Stimulated activated CD4-positive, alpha-beta T cell treated with anti-CD3 and anti-CD28 coated beads, Interleukin-4, amount 100 ng/mL, for 1 hour (primary cell): ENCODE measurements around the gene NIPA2.

Experiments used
- DNase-seq: peaks from one replicate; pipeline ENCODE4 v3.0.0-alpha.2; 2020

NIPA2 gene

GRCh38 chr15:22903961-22904534, 65.6 kb downstream of the NIPA2 start:
- DNase-seq: no peak

GRCh38 chr15:22904736-22905135, 66.3 kb downstream of the NIPA2 start:
- no peak for DNase-seq

GRCh38 chr15:22907161-22907950, 68.9 kb downstream of the NIPA2 start:
- no peak for DNase-seq

- no peak for DNase-seq
Measured at GRCh38 chr15:22908830-22909229, 70.4 kb downstream of the NIPA2 start.

GRCh38 chr15:22911306-22911705, 72.8 kb downstream of the NIPA2 start:
- no peak for DNase-seq

GRCh38 chr15:22912256-22912655, 73.8 kb downstream of the NIPA2 start:
- DNase-seq: no peak

- no peak for DNase-seq
Measured at GRCh38 chr15:22913646-22914380, 75.3 kb downstream of the NIPA2 start.

GRCh38 chr15:22915866-22916515, 77.5 kb downstream of the NIPA2 start:
- DNase-seq: no peak

GRCh38 chr15:22916606-22917350, 78.3 kb downstream of the NIPA2 start:
- DNase-seq: no peak

GRCh38 chr15:22917556-22917955, 79.1 kb downstream of the NIPA2 start:
- no peak for DNase-seq
